GM12891 (cell line): ENCODE results near the gene MMP11.

Experiments
- DNase-seq: peaks from one replicate; pipeline ENCODE4 v3.0.0; 2011; ENCODE audit warnings: low spot score; ENCODE audit not compliant: insufficient read length
- FAIRE-seq: peaks from 2 replicates; lab custom pipeline; 2011; peaks lifted over from hg19 to GRCh38; lab: Jason Lieb, UNC
- PAX5 ChIP-seq: IDR thresholded peaks from 2 replicates; pipeline ENCODE4 v1.6.1; 2011; ENCODE audit warnings: low read length, moderate library complexity, mild to moderate bottlenecking; ENCODE audit not compliant: insufficient read depth, severe bottlenecking
- POLR2A ChIP-seq: IDR thresholded peaks from 2 replicates; pipeline ENCODE4 v1.6.1; 2011; ENCODE audit warnings: low read depth, low read length, control low read depth
- POLR2AphosphoS5 ChIP-seq: IDR thresholded peaks from 2 replicates; pipeline ENCODE4 v1.6.1; 2011; ENCODE audit warnings: low read depth, low read length, control low read depth
- POU2F2 ChIP-seq: IDR thresholded peaks from 2 replicates; pipeline ENCODE4 v1.6.1; 2011; ENCODE audit warnings: low read depth, mild to moderate bottlenecking, control low read depth, low read length, moderate library complexity
- SPI1 ChIP-seq: IDR thresholded peaks from 2 replicates; pipeline ENCODE4 v1.6.1; 2011; ENCODE audit warnings: low read depth, low read length, control low read depth
- TAF1 ChIP-seq: IDR thresholded peaks from 2 replicates; pipeline ENCODE4 v1.6.1; 2011; ENCODE audit warnings: low read depth, low read length, control low read depth

MMP11 gene

GRCh38 chr22:23777776-23778576 lies 5.3 kb downstream of the MMP11 start:
- TF ChIP-seq SPI1 = no peak
- FAIRE-seq = no peak
- no peak for DNase-seq

DNA sequence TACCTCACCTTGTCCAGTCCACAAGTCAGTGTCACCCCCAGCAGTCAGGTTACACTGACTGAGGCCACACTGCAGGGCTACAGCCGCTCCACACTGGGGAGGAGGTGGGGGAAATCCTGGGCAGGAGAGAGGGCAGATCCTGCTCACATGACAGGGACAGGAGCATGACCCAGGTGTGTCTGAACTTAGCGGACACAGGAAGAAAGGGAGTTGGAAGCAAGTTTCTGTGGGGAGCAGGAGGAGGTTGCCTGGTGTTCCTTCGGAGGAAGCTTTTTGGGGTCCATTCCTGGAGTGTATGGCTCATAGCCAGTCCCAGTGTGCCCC lies 5.9 kb downstream of the MMP11 start:
- FAIRE-seq (no peak), DNase-seq (no peak)
- TF ChIP-seq TAF1 (no peak), SPI1 (no peak), POLR2A (no peak), POLR2AphosphoS5 (no peak), POU2F2 (no peak), PAX5 (no peak)

- no peak for DNase-seq
- no peak for FAIRE-seq
- TF ChIP-seq POLR2A (no peak), POLR2AphosphoS5 (no peak), PAX5 (no peak), TAF1 (no peak), SPI1 (no peak), POU2F2 (no peak)
Measured at GRCh38 chr22:23779083-23779482, 6.4 kb downstream of the MMP11 start.

GRCh38 chr22:23779731-23780130 lies 7.1 kb downstream of the MMP11 start:
- FAIRE-seq (no peak), DNase-seq (no peak)
- TF ChIP-seq SPI1 = no peak
- TF ChIP-seq PAX5 = no peak
- TF ChIP-seq TAF1 = no peak
- no peak for TF ChIP-seq POLR2A
- no peak for TF ChIP-seq POU2F2
- no peak for TF ChIP-seq POLR2AphosphoS5

DNA sequence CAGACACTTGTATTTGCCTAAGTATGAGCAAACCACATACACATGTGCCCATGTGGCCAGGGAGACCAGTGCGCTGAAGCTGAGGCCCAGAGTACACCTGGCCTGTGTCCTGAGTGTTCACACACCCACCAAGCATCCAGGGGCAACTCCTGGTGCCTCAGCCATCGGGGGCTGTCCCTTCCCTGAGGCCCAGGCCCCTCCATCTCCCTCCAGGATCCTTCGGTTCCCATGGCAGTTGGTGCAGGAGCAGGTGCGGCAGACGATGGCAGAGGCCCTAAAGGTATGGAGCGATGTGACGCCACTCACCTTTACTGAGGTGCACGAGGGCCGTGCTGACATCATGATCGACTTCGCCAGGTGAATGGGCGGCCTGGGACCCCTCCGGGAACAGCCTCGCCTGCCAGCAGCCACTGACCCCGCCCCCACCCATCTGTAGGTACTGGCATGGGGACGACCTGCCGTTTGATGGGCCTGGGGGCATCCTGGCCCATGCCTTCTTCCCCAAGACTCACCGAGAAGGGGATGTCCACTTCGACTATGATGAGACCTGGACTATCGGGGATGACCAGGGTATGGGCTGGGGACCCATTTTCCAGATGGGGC lies 7.6 kb downstream of the MMP11 start:
- TF ChIP-seq POU2F2 (no peak), POLR2AphosphoS5 (no peak), SPI1 (no peak), POLR2A (no peak), PAX5 (no peak), TAF1 (no peak)
- DNase-seq (no peak), FAIRE-seq (no peak)

GRCh38 chr22:23781065-23781464 lies 8.4 kb downstream of the MMP11 start:
- DNase-seq (no peak), FAIRE-seq (no peak)
- no peak for TF ChIP-seq POLR2A
- no peak for TF ChIP-seq PAX5
- TF ChIP-seq POLR2AphosphoS5 = no peak
- no peak for TF ChIP-seq SPI1
- TF ChIP-seq TAF1 = no peak
- TF ChIP-seq POU2F2 = no peak

- no peak for TF ChIP-seq PAX5
- no peak for TF ChIP-seq TAF1
- no peak for TF ChIP-seq POLR2AphosphoS5
- TF ChIP-seq POU2F2 = no peak
- TF ChIP-seq POLR2A = no peak
- no peak for TF ChIP-seq SPI1
- FAIRE-seq (no peak), DNase-seq (no peak)
Measured at GRCh38 chr22:23781511-23782183, 9.0 kb downstream of the MMP11 start.

DNA sequence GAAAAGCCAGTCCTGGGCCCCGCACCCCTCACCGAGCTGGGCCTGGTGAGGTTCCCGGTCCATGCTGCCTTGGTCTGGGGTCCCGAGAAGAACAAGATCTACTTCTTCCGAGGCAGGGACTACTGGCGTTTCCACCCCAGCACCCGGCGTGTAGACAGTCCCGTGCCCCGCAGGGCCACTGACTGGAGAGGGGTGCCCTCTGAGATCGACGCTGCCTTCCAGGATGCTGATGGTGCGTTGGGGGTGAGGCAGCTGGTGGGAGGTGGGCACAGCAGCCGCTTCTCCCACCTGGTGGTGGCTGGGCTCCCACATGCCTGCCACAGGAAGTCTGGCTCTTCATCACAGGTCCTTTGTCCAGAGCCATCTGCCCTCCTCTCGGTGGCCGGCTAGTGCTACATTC lies 9.6 kb downstream of the MMP11 start:
- TF ChIP-seq POLR2A (no peak), PAX5 (no peak), POLR2AphosphoS5 (no peak), POU2F2 (no peak), TAF1 (no peak), SPI1 (no peak)
- DNase-seq (no peak), FAIRE-seq (no peak)

DNA sequence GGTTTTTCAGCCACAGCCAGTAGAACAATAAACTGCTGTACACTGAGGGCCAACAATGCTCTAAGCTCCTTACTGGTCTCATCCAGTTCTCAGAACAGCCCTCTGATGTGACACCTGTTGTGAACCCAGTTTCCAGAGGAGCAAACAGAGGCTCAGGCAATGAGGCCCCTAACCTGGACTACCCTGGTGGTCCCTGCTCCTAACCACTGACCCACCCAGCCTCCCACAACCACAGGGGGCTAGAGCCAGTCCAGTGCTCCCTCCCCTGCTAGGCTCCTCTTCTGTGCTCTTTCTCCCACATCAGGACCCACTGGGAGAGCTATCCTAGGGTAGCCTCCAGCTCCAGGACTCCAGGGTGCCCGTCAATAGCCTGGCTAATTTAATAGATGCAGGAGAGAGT lies 10.1 kb downstream of the MMP11 start:
- no peak for DNase-seq
- no peak for FAIRE-seq
- no peak for TF ChIP-seq TAF1
- no peak for TF ChIP-seq POLR2AphosphoS5
- TF ChIP-seq POU2F2 = no peak
- no peak for TF ChIP-seq PAX5
- no peak for TF ChIP-seq POLR2A
- no peak for TF ChIP-seq SPI1

- FAIRE-seq (no peak), DNase-seq (no peak)
- TF ChIP-seq TAF1 (no peak), POU2F2 (no peak), SPI1 (no peak), POLR2A (no peak), POLR2AphosphoS5 (no peak), PAX5 (no peak)
Measured at GRCh38 chr22:23783265-23784150, 10.9 kb downstream of the MMP11 start.
